SK-N-SH treated with all-trans-retinoic acid at 6 μM for 48 hours (cell line): ENCODE results near the gene NPFF.

Experiments
- ATAC-seq: fragments of 200-7000 bp; cut with Tn5 transposase; 3 replicates; pipeline ENCODE4 v1.9.1; 2020; ENCODE audit warnings: mild to moderate bottlenecking, moderate library complexity
- ARNTL ChIP-seq: fragments of 450-650 bp; formaldehyde crosslinking; IDR thresholded peaks from 2 replicates; pipeline ENCODE4 v1.5.0; 2020; ENCODE audit warnings: low read depth, mild to moderate bottlenecking, moderate library complexity, borderline replicate concordance
- BACH2 ChIP-seq: fragments of 250-450 bp; sonication (Bioruptor Pico); IDR thresholded peaks from 2 replicates; pipeline ENCODE4 v1.9.0; 2021; ENCODE audit warnings: mild to moderate bottlenecking, borderline replicate concordance
- CSDC2 ChIP-seq: fragments of 250-450 bp; sonication (Bioruptor Pico); IDR thresholded peaks from 2 replicates; pipeline ENCODE4 v1.5.0; 2020; ENCODE audit warnings: mild to moderate bottlenecking, moderate library complexity
- ESRRG ChIP-seq: fragments of 250-450 bp; sonication (Bioruptor Pico); IDR thresholded peaks from 2 replicates; pipeline ENCODE4 v1.6.1; 2021; ENCODE audit warnings: mild to moderate bottlenecking
- GLIS3 ChIP-seq: fragments of 250-450 bp; sonication (Bioruptor Pico); IDR thresholded peaks from 2 replicates; pipeline ENCODE4 v1.5.0; 2020; ENCODE audit warnings: mild to moderate bottlenecking, moderate library complexity
- ISL1 ChIP-seq: fragments of 250-450 bp; sonication (Bioruptor Pico); IDR thresholded peaks from 2 replicates; pipeline ENCODE4 v2.1.2; 2022; ENCODE audit warnings: mild to moderate bottlenecking, moderate library complexity
- OSR1 ChIP-seq: fragments of 250-450 bp; sonication (Bioruptor Pico); IDR thresholded peaks from 2 replicates; pipeline ENCODE4 v1.8.0; 2022; ENCODE audit warnings: moderate library complexity, mild to moderate bottlenecking, inconsistent platforms
- PPARA ChIP-seq: fragments of 250-450 bp; sonication (Bioruptor Pico); IDR thresholded peaks from 2 replicates; pipeline ENCODE4 v1.5.0; 2020; ENCODE audit warnings: mild to moderate bottlenecking, borderline replicate concordance
- RARB ChIP-seq: fragments of 250-450 bp; sonication (Bioruptor Pico); IDR thresholded peaks from 2 replicates; pipeline ENCODE4 v1.8.0; 2021; ENCODE audit warnings: mild to moderate bottlenecking, moderate library complexity
- SNAI2 ChIP-seq: fragments of 250-450 bp; sonication (Bioruptor Pico); IDR thresholded peaks from 2 replicates; pipeline ENCODE4 v1.5.0; 2020; ENCODE audit warnings: mild to moderate bottlenecking, moderate library complexity
- TCF4 ChIP-seq: fragments of 250-450 bp; sonication (Bioruptor Pico); IDR thresholded peaks from 2 replicates; pipeline ENCODE4 v1.8.0; 2021; ENCODE audit warnings: mild to moderate bottlenecking, moderate library complexity, borderline replicate concordance
- TOX ChIP-seq: fragments of 250-450 bp; sonication (Bioruptor Pico); IDR thresholded peaks from 2 replicates; pipeline ENCODE4 v1.8.0; 2021; ENCODE audit warnings: mild to moderate bottlenecking, moderate library complexity, borderline replicate concordance
- ZC3H10 ChIP-seq: fragments of 250-450 bp; sonication (Bioruptor Pico); IDR thresholded peaks from 2 replicates; pipeline ENCODE4 v1.5.1; 2021; ENCODE audit warnings: mild to moderate bottlenecking, moderate library complexity
- ZFP3 ChIP-seq: fragments of 250-450 bp; sonication (Bioruptor Pico); IDR thresholded peaks from 2 replicates; pipeline ENCODE4 v1.5.0; 2020; ENCODE audit warnings: mild to moderate bottlenecking, moderate library complexity
- ZFP30 ChIP-seq: fragments of 450-650 bp; formaldehyde crosslinking; IDR thresholded peaks from 2 replicates; pipeline ENCODE4 v1.5.0; 2022; ENCODE audit warnings: mild to moderate bottlenecking, moderate library complexity
- ZNF565 ChIP-seq: fragments of 450-650 bp; formaldehyde crosslinking; conservative IDR thresholded peaks from 2 replicates; pipeline ENCODE4 v1.5.0; 2020; ENCODE audit warnings: low read depth, mild to moderate bottlenecking, moderate library complexity
- ZNF70 ChIP-seq: fragments of 450-650 bp; formaldehyde crosslinking; IDR thresholded peaks from 2 replicates; pipeline ENCODE4 v1.5.0; 2020; ENCODE audit warnings: mild to moderate bottlenecking, moderate library complexity
- ZNF8 ChIP-seq: fragments of 450-650 bp; formaldehyde crosslinking; IDR thresholded peaks from 2 replicates; pipeline ENCODE4 v1.5.0; 2020; ENCODE audit warnings: mild to moderate bottlenecking, moderate library complexity
- TF ChIP-seq, protein P1 (sequence below): fragments of 250-450 bp; sonication (Bioruptor Pico); IDR thresholded peaks from 2 replicates; pipeline ENCODE4 v1.5.1; 2021; ENCODE audit warnings: mild to moderate bottlenecking, moderate library complexity
- TF ChIP-seq, protein P2 (sequence below): fragments of 250-450 bp; sonication (Bioruptor Pico); IDR thresholded peaks from 2 replicates; pipeline ENCODE4 v1.5.0; 2020; ENCODE audit warnings: mild to moderate bottlenecking, moderate library complexity
- TF ChIP-seq, protein P3 (sequence below): fragments of 250-450 bp; sonication (Bioruptor Pico); IDR thresholded peaks from 2 replicates; pipeline ENCODE4 v1.5.1; 2020; ENCODE audit warnings: low read depth, mild to moderate bottlenecking, moderate library complexity
- TF ChIP-seq, protein P4 (sequence below): fragments of 250-450 bp; sonication (Bioruptor Pico); IDR thresholded peaks from 2 replicates; pipeline ENCODE4 v1.8.0; 2020; ENCODE audit warnings: mild to moderate bottlenecking, moderate library complexity, borderline replicate concordance

Gene NPFF

DNA sequence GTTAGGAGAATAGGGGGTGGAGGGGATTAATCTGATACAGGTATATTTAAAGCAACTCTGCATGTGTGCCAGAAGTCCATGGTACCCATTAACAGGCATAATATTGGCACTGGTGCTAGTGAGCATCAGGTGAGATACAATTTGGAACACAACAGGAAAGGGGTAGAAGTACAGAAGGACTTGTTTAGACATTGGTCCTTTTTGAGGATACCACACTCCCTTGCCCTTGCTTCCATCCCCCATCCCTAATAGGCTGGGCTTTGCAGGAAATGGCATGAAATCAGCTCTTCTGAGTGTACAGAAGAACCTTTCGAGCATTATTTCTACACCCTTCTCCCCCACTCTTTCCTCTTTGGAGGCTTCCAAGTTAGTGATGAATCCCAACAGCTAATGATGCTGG is 39.0 kb downstream of the NPFF start:
- TF ChIP-seq ZFP3 (CRISPR knock-in tag) (no peak), GLIS3 (no peak), TOX (CRISPR knock-in tag) (no peak), RARB (CRISPR knock-in tag) (no peak), CSDC2 (no peak), SNAI2 (CRISPR knock-in tag) (no peak)
- TF ChIP-seq, protein P1, sequence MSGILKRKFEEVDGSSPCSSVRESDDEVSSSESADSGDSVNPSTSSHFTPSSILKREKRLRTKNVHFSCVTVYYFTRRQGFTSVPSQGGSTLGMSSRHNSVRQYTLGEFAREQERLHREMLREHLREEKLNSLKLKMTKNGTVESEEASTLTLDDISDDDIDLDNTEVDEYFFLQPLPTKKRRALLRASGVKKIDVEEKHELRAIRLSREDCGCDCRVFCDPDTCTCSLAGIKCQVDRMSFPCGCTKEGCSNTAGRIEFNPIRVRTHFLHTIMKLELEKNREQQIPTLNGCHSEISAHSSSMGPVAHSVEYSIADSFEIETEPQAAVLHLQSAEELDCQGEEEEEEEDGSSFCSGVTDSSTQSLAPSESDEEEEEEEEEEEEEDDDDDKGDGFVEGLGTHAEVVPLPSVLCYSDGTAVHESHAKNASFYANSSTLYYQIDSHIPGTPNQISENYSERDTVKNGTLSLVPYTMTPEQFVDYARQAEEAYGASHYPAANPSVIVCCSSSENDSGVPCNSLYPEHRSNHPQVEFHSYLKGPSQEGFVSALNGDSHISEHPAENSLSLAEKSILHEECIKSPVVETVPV (CRISPR knock-in tag): no peak

DNA sequence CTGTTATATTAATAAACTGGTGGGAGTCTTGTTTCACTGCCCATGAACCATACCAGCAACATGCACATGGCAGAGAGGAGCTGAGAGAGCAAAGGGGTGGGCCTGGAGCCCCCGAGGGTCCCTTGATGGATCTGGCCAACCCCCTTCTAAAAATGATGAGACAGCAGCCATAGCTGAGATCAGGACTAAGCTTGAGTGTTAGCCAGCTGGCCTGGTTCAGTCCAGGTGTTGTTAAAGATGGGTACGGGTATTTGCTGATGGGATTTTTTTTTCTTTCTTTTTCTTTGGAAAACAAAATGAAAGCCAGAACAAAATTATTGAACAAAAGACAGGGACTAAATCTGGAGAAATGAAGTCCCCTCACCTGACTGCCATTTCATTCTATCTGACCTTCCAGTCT is 39.4 kb downstream of the NPFF start:
- no peak for ATAC-seq
- TF ChIP-seq BACH2: no peak
- no peak for TF ChIP-seq ARNTL (CRISPR knock-in tag)
- TF ChIP-seq ZC3H10 (CRISPR knock-in tag): no peak
- TF ChIP-seq, protein P2, sequence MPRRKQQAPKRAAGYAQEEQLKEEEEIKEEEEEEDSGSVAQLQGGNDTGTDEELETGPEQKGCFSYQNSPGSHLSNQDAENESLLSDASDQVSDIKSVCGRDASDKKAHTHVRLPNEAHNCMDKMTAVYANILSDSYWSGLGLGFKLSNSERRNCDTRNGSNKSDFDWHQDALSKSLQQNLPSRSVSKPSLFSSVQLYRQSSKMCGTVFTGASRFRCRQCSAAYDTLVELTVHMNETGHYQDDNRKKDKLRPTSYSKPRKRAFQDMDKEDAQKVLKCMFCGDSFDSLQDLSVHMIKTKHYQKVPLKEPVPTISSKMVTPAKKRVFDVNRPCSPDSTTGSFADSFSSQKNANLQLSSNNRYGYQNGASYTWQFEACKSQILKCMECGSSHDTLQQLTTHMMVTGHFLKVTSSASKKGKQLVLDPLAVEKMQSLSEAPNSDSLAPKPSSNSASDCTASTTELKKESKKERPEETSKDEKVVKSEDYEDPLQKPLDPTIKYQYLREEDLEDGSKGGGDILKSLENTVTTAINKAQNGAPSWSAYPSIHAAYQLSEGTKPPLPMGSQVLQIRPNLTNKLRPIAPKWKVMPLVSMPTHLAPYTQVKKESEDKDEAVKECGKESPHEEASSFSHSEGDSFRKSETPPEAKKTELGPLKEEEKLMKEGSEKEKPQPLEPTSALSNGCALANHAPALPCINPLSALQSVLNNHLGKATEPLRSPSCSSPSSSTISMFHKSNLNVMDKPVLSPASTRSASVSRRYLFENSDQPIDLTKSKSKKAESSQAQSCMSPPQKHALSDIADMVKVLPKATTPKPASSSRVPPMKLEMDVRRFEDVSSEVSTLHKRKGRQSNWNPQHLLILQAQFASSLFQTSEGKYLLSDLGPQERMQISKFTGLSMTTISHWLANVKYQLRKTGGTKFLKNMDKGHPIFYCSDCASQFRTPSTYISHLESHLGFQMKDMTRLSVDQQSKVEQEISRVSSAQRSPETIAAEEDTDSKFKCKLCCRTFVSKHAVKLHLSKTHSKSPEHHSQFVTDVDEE (CRISPR knock-in tag): no peak
- TF ChIP-seq ZNF565: no peak
- TF ChIP-seq CSDC2: no peak
- no peak for TF ChIP-seq PPARA (CRISPR knock-in tag)
- TF ChIP-seq ZNF8 (CRISPR knock-in tag): no peak

More for the DNA sequence above, 39.0 kb downstream of the NPFF start:
- ATAC-seq: no peak

DNA sequence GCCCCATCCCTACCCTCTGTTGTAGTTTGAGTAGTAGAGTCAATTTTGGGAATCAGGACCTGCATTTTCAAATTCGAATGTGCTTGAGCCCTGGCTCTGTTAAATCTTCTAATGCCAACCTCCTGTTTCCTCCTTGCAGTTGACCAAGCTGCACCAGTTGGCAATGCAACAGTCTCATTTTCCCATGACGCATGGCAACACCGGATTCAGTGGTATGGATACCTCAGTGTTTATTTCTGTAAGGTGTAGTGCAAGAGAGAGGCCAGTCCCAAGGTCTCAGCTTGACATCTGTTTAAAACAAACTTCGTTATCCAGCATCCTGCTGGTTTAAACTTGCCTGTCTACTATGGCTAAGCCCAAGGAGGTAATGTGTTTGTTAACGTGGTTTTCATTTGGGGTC is 40.2 kb downstream of the NPFF start:
- TF ChIP-seq ZNF70 (CRISPR knock-in tag) (no peak), ESRRG (CRISPR knock-in tag) (no peak), CSDC2 (no peak), SNAI2 (CRISPR knock-in tag) (no peak), ZFP30 (CRISPR knock-in tag) (no peak), ISL1 (CRISPR knock-in tag) (no peak), OSR1 (CRISPR knock-in tag) (no peak), ZNF565 (no peak), RARB (CRISPR knock-in tag) (no peak)
- TF ChIP-seq, protein P3, sequence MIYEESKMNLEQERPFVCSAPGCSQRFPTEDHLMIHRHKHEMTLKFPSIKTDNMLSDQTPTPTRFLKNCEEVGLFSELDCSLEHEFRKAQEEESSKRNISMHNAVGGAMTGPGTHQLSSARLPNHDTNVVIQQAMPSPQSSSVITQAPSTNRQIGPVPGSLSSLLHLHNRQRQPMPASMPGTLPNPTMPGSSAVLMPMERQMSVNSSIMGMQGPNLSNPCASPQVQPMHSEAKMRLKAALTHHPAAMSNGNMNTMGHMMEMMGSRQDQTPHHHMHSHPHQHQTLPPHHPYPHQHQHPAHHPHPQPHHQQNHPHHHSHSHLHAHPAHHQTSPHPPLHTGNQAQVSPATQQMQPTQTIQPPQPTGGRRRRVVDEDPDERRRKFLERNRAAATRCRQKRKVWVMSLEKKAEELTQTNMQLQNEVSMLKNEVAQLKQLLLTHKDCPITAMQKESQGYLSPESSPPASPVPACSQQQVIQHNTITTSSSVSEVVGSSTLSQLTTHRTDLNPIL (CRISPR knock-in tag): no peak
- TF ChIP-seq, protein P4, sequence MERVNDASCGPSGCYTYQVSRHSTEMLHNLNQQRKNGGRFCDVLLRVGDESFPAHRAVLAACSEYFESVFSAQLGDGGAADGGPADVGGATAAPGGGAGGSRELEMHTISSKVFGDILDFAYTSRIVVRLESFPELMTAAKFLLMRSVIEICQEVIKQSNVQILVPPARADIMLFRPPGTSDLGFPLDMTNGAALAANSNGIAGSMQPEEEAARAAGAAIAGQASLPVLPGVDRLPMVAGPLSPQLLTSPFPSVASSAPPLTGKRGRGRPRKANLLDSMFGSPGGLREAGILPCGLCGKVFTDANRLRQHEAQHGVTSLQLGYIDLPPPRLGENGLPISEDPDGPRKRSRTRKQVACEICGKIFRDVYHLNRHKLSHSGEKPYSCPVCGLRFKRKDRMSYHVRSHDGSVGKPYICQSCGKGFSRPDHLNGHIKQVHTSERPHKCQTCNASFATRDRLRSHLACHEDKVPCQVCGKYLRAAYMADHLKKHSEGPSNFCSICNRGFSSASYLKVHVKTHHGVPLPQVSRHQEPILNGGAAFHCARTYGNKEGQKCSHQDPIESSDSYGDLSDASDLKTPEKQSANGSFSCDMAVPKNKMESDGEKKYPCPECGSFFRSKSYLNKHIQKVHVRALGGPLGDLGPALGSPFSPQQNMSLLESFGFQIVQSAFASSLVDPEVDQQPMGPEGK (CRISPR knock-in tag): no peak
- no peak for ATAC-seq

DNA sequence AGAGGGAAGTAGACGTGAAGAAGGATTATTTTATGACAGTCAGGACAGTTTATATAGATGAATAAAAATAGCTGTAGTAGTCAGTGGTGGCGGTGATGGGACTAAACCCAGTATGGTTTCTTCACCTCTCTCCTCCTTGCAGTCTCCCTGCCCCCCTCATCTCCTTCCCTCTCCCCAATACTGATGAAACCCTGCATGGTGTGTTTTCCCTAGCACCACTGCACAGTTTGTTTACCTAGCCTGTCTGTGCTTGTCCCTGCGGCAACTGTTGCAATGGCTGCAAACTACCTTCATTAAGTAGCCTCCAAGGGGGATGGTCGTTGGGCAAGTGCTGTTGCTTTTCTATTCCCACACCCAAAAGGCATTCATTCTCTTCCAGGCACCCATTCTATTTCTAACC is 40.6 kb downstream of the NPFF start:
- no peak for ATAC-seq
- TF ChIP-seq GLIS3: no peak
- TF ChIP-seq ZC3H10 (CRISPR knock-in tag): no peak
- no peak for TF ChIP-seq CSDC2
- TF ChIP-seq, protein P4 (CRISPR knock-in tag): no peak
- no peak for TF ChIP-seq BACH2
- TF ChIP-seq, protein P1 (CRISPR knock-in tag): no peak
- no peak for TF ChIP-seq ISL1 (CRISPR knock-in tag)
- no peak for TF ChIP-seq TOX (CRISPR knock-in tag)
- TF ChIP-seq, protein P3 (CRISPR knock-in tag): no peak
- no peak for TF ChIP-seq OSR1 (CRISPR knock-in tag)
- no peak for TF ChIP-seq TCF4
